ENCODE results near the gene GAB3.
A peak's percentile ranks its signal among the peaks of the same experiment; 100 is the strongest.

GAB3 gene

GRCh38 chrX:154751203-154751668, 359 bp upstream of the GAB3 start:
- no peak for DNase-seq (ENCODE audit: low spot score)

- no peak for DNase-seq (ENCODE audit: low spot score)
Observed at GRCh38 chrX:154749856-154750255, 1.0 kb downstream of the GAB3 start.

DNA sequence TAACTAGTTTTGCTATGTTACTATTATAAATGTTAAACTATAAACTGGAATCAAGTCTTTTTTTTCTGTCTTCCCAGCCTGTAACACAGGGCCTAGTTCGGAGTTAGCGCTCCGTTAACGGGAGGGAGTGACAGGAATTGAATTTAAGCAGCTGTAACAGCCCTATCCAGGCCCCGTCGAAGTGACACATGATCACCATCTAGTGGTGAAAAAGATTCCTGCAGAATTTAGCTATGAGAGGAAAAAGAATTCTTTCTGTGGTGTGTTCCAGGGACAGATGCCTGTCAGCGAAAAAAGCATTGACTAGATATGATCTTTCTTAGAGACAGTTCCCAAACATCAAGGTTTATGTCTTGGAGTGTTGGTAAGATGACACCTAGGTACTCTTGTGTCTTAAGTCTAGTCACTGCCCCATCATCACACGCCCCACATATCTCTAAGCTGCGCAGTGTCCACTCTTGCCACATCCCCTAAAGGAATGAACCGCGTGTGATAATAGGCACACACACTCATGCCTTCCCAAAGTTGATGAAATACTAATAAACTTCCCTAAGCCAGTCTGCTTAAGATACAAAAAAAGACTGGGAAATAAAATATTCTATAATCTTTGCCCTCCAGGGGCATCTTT, 2.1 kb downstream of the GAB3 start:
- DNase-seq (ENCODE audit: low spot score) = peak; percentile 66

- DNase-seq (ENCODE audit: low spot score) = no peak
Observed at GRCh38 chrX:154742613-154743012, 8.3 kb downstream of the GAB3 start.

DNA sequence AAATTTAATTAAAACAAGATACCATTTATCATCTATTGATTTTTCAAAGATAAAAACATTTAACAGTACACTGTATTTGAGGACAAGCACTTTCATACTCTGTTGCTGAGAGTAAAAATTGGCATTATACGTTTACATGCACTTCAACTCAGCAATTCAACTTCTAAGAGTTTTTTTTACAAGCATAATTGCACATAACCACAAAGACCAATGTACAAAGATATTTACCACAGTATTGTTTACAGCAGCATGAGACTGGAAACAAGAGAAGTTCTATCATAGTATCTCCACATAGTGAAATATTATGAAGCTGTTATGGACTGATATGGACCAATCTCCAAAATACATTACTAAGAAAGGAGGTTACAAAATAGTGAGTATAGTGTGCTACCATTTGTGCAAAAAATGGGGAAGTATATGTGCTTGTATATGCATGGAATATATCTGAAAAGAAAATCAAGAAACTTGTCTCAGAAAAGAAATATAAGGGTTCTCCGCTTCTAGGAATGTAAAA, 10.9 kb downstream of the GAB3 start:
- no peak for DNase-seq (ENCODE audit: low spot score)

DNA sequence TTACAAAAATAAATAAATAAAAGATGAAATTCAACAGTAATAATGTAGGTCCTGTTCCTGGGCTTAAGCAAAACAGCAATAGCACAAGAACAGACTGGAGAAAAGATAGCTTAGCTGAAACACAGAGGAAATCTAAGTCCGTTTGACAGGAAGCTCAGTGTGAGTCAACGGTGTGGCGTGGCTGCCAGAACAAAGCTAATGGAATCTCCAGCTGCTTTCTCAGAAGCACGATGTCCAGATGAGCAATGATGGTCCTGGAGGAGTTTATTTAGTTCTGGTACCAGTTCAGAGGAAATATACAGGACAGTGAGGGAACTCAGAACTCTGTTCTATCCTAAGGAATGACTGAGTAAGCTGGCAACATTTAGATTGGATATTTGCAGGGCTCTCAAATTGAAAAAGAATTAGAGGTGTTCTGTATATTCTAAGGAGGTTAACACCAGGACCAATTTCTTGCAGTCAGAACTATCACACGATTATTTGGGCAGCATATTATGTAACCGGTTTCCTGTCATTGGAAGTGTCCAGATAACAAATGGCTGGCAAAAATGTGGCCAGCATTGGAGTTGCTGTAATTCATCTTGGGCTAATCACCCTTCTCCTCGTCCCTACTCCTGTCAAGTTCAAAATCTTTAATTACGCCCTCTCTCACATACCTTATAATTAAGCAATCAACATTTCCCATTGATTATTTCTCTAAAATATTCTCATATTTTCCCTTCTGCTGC, 12.7 kb downstream of the GAB3 start:
- DNase-seq (ENCODE audit: low spot score) = peak; percentile 63

GRCh38 chrX:154737136-154737535, 13.7 kb downstream of the GAB3 start:
- no peak for DNase-seq (ENCODE audit: low spot score)

GRCh38 chrX:154735695-154736393, 15.0 kb downstream of the GAB3 start:
- DNase-seq (ENCODE audit: low spot score) = peak; percentile 38

GRCh38 chrX:154734061-154734781, 16.7 kb downstream of the GAB3 start:
- DNase-seq (ENCODE audit: low spot score) = no peak

DNA sequence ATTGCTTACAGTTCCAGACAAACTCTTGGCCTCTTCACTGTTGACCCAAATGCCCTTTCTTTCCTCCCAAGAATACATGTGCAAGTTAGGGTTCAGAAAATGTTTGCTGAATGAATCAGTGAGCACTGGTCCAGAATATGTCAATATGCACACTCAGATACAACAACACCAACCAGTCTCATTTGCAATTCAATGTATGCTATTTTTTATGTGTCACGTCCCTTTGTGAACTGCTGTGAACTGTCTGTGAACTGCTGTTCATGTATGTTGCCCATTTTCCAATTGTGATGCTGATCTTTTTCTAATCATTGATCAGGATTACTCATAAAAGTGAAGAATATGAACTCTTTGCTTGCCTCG, 17.8 kb downstream of the GAB3 start:
- no peak for DNase-seq (ENCODE audit: low spot score)

DNA sequence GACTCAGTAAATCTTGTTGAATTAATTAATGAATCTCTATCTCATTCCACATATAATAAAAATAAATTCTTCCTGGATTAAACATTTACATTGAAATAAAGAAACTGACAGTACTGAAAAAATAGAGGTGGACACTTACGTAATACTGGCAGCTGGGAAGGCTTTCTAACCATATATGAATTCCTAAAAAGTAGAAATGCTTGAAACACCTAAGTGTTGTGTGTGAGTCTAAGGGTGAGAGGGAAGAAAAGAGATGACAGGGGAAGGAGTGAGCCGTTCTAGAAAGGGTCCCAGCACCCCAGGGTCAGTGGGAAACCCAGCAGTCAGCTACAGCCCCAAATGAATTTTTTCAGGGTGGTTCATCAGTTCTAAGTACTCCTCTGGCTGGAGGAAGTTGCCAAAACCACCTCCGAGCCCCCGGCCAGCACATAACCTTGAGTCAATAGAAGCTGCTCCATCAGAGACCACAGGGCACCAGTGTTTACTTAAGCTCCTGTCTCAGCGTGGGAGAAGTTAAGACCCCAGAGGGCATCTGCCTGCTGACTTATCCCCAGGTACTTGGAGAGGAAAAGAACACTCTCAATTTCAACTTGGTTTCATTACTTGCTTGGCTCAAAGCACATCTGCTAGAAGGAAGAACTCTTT, 18.3 kb downstream of the GAB3 start:
- DNase-seq (ENCODE audit: low spot score) = no peak

GRCh38 chrX:154731881-154732280, 19.0 kb downstream of the GAB3 start:
- DNase-seq (ENCODE audit: low spot score) = no peak

GRCh38 chrX:154731184-154731583, 19.7 kb downstream of the GAB3 start:
- no peak for DNase-seq (ENCODE audit: low spot score)

DNA sequence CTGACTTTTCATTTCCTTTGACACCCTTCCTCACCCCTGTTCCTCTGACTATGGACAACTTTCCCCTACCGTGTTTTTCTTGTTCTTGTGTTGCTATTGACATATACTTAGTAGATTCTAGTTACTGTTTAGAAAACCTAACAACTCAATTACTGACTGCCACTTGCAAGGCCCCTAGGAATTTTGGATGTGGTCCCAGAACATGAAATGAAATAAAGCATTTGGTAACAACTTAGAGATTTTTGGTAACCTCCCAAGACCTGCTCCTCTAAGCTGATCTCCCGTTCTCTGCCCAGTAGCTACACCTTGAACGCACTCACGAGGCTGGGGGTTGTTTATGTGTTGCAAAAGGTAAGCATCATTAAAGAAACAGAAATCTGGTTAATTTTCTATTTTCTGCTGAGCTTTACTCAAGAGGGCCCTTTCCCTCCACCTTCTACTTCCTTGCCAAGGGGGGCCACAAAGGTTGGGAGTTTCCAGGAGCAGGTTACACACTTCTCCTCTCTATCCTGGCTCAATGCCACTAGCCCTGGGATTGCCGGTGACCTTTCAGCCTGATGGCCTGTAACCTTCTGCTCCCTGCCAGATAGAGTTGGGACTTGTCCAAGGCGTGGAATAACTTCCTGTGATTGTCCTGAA, 20.5 kb downstream of the GAB3 start:
- peak; percentile 63 for DNase-seq (ENCODE audit: low spot score)

DNA sequence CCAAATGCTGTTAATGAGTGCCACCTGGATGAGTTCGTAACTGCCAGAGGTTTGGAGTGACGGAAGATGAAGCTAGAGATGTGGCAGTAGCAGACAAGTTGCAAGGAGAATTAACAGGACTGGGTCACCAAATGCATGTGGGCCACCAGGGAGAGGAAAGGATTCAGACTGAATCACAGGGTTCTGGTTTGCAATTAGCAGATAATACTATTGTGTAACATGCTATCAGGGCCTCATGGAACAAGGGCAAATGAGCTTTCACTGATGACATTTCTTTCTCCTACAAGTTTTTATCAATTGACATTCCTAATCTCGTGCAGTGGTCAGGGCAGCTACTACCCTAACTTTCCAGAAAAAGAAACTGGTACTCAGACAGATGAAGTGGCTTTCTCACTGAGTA, 21.4 kb downstream of the GAB3 start:
- DNase-seq (ENCODE audit: low spot score) = no peak

DNA sequence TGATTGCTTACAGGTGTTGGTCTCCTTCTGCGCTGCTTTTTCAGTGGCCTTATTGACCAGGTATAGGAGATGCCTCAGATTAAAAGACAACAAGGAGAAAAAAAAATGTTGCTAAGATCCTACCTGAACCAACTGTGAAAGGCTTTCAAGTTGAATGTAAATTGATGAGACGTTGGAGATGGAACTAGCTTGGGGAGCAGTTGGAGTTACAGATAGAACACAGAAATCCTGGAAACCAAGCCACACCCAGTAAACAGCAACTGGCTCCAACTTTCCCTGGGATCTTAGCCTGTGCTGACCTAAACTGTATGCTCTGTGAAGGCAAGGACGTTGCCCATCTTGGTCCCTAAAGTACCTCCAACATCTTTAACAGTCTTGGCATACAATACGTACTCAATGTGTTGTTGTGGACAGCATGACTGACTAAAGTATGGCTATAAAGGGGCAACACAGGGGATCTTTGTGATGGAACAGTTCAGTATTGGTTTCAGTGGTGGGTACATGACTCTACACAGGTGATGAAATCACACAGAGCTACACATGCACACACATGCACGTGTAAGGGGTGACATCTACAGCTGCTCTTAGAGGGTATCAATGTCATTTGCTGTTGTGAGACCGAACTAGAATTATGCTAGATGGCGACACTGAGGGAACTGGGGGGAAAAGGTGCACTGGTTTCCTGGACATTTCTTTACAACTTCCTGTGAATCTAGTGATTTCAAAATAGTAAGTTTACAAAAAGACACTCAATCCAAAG, 22.3 kb downstream of the GAB3 start:
- no peak for DNase-seq (ENCODE audit: low spot score)

GRCh38 chrX:154727871-154728270, 23.0 kb downstream of the GAB3 start:
- DNase-seq (ENCODE audit: low spot score) = peak; percentile 46

- DNase-seq (ENCODE audit: low spot score) = no peak
Observed at GRCh38 chrX:154727418-154727817, 23.5 kb downstream of the GAB3 start.

GRCh38 chrX:154724993-154725756, 25.7 kb downstream of the GAB3 start:
- no peak for DNase-seq (ENCODE audit: low spot score)

DNA sequence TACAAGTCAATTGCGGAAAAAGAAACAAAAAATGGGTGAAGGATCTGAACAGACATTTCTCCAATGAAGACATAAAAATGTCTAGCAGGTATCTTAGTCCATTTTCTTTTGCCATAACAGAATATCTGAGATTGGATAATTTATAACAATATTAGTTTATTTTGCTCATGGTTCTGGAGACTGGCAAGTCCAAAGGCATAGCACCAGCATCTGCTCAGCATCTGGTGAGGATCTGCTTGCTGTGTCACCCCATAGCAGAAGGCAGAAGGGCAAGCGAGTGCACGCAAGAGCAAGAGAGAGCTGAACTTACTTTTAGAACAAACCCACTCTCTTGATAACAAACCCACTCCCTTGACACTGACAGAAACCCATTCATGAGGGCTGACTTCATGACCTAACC, 29.7 kb downstream of the GAB3 start:
- no peak for DNase-seq (ENCODE audit: low spot score)

Measured in kidney capillary endothelial cell (primary cell).